CD14-positive monocyte (primary cell): Measurements from ENCODE around the gene SAP30L. TPM values are rescaled to one million over a fixed set of nuclear protein-coding genes. Genes with fewer than 3 reads are reported as not detected.

Source experiments
- DNase-seq, 3 donors: peaks; one replicate each; pipeline ENCODE4 v3.0.0-alpha.2; 2011 to 2022
- H2AFZ ChIP-seq: 2 replicates; pipeline ENCODE4 v1.6.0; 2012; ENCODE audit warnings: mild to moderate bottlenecking, low read depth, low read length, inconsistent platforms; ENCODE audit not compliant: insufficient read depth, poor library complexity, severe bottlenecking
- H3K27ac ChIP-seq, 2 donors: 1 replicate in 1 of 2; 2 replicates in 1 of 2; pipeline ENCODE4 v1.5.1; 2012 to 2013; ENCODE audit warnings: low read length in 2 of 2, control low read depth in 1 of 2, inconsistent platforms in 1 of 2, low read depth in 1 of 2, mild to moderate bottlenecking in 1 of 2
- H3K27me3 ChIP-seq, 2 donors: one replicate each; pipeline versions ENCODE4 v1.6.0 to v1.6.1; 2011 to 2013; ENCODE audit warnings: low read length in 2 of 2; ENCODE audit not compliant: control insufficient read depth in 2 of 2, insufficient read depth in 2 of 2
- H3K36me3 ChIP-seq, 2 donors: replicated peaks in 1 of 2; 1 replicate in 1 of 2; 2 replicates in 1 of 2; pipeline versions ENCODE4 v1.5.1 to v1.6.1; 2012 to 2013; ENCODE audit warnings: low read length in 2 of 2, control low read depth in 1 of 2, inconsistent platforms in 1 of 2, mild to moderate bottlenecking in 1 of 2; ENCODE audit not compliant: insufficient read depth in 2 of 2, control insufficient read depth in 1 of 2
- H3K4me1 ChIP-seq, 2 donors: 1 replicate in 1 of 2; 2 replicates in 1 of 2; pipeline versions ENCODE4 v1.5.1 to v1.6.1; 2012 to 2013; ENCODE audit warnings: low read length in 2 of 2, control low read depth in 1 of 2, inconsistent platforms in 1 of 2, mild to moderate bottlenecking in 1 of 2, moderate library complexity in 1 of 2; ENCODE audit not compliant: insufficient read depth in 2 of 2, control insufficient read depth in 1 of 2
- H3K4me2 ChIP-seq: replicated peaks from 2 replicates; pipeline ENCODE3; 2012; ENCODE audit warnings: low read length, moderate library complexity, mild to moderate bottlenecking; ENCODE audit not compliant: poor library complexity, severe bottlenecking; ENCODE audit errors: extremely low read depth
- H3K4me3 ChIP-seq, 3 experiments: fragments of 200-600 bp in 1 of 3; sonication (generic) in 1 of 3; replicated peaks in 1 of 3; 1 replicate in 2 of 3; 2 replicates in 1 of 3; pipeline ENCODE4 v1.5.1; 2011 to 2013; ENCODE audit warnings: low read length in 3 of 3, mild to moderate bottlenecking in 3 of 3, control low read depth in 2 of 3, low read depth in 2 of 3, inconsistent platforms in 1 of 3, moderate library complexity in 1 of 3
- H3K79me2 ChIP-seq: 2 replicates; pipeline ENCODE4 v1.6.0; 2012; ENCODE audit warnings: mild to moderate bottlenecking, control low read depth, inconsistent platforms, low read length, moderate library complexity; ENCODE audit not compliant: insufficient read depth
- H3K9ac ChIP-seq: 2 replicates; pipeline ENCODE4 v1.6.0; 2017; ENCODE audit warnings: low read length, mild to moderate bottlenecking; ENCODE audit not compliant: insufficient read depth, poor library complexity, severe bottlenecking
- H3K9me3 ChIP-seq, 2 donors: replicated peaks in 1 of 2; 1 replicate in 1 of 2; 2 replicates in 1 of 2; pipeline versions ENCODE4 v1.5.1 to v1.6.1; 2012 to 2013; ENCODE audit warnings: low read length in 2 of 2, control low read depth in 1 of 2; ENCODE audit not compliant: control insufficient read depth in 1 of 2, insufficient read depth in 1 of 2
- H4K20me1 ChIP-seq: 2 replicates; pipeline ENCODE4 v1.6.0; 2012; ENCODE audit warnings: mild to moderate bottlenecking, low read length, control low read depth, moderate library complexity; ENCODE audit not compliant: insufficient read depth
- H3K27ac Mint-ChIP-seq, 7 donors: one replicate each; pipeline ENCODE4 v1.8.0; 2020; ENCODE audit warnings: mild to moderate bottlenecking in 7 of 7, mixed read lengths in 7 of 7, moderate library complexity in 6 of 7, inconsistent platforms in 2 of 7
- H3K27me3 Mint-ChIP-seq, 3 donors: one replicate each; pipeline ENCODE4 v1.8.0; 2021 to 2022; ENCODE audit warnings: low read depth in 3 of 3, mild to moderate bottlenecking in 3 of 3, mixed read lengths in 3 of 3, moderate library complexity in 3 of 3, inconsistent platforms in 1 of 3
- H3K36me3 Mint-ChIP-seq, 2 donors: one replicate each; pipeline ENCODE4 v1.8.0; 2020; ENCODE audit warnings: mixed read lengths in 2 of 2, inconsistent platforms in 1 of 2, mild to moderate bottlenecking in 1 of 2
- H3K4me1 Mint-ChIP-seq: one replicate; pipeline ENCODE4 v1.8.0; 2020; ENCODE audit warnings: mild to moderate bottlenecking, mixed read lengths
- H3K4me3 Mint-ChIP-seq, 2 donors: one replicate each; pipeline ENCODE4 v1.8.0; 2020; ENCODE audit warnings: mild to moderate bottlenecking in 2 of 2, mixed read lengths in 2 of 2, moderate library complexity in 1 of 2
- H3K9me3 Mint-ChIP-seq, 7 donors: one replicate each; pipeline ENCODE4 v1.8.0; 2020 to 2022; ENCODE audit warnings: mixed read lengths in 7 of 7, mild to moderate bottlenecking in 6 of 7, moderate library complexity in 6 of 7, inconsistent platforms in 2 of 7
- WGBS: methylation state at CpG from one replicate; pipeline ENCODE4 v1.1.5; 2013; ENCODE audit warnings: missing lambda C conversion rate; ENCODE audit not compliant: insufficient coverage; 5-methylcytosine and 5-hydroxymethylcytosine counted together
- intact Hi-C, 2 donors: fragments of 100-400 bp; cut with micrococcal nuclease; formaldehyde crosslinking; loops; one replicate each; pipeline versions ENCODE4 v1.15.0 to v1.15.1; 2023
- polyA plus RNA-seq, 3 donors: library from polyadenylated mRNA; depleted of rRNA in 1 of 3; unstranded in 2 of 3; stranded (reverse) in 1 of 3; fragments of 300-500 nt in 2 of 3; fragments of >200 nt in 1 of 3; fragmentation: Illumina TruSeq in 2 of 3; gene quantifications; 1 replicate in 2 of 3; 2 replicates in 1 of 3; pipeline ENCODE4 v1.2.3, GENCODE V29; 2012 to 2021
- TF ChIP-seq, protein P1 (sequence below): fragments of 200-600 bp; IDR thresholded peaks from one replicate; pipeline ENCODE4 v1.8.0; 2022; ENCODE audit warnings: antibody characterized with exemption, mild to moderate bottlenecking

Gene SAP30L
- polyA plus RNA-seq, 3 donors, result 21.1 to 36.1 (median 29.4) TPM

- Mint-ChIP-seq H3K27me3 (peaks cover 0 to 1% (median 0%) of the 10 kb centered on the region in 3 donors), H3K9me3 (peaks cover 2 to 7% (median 4%) of the 10 kb centered on the region in 7 donors), H3K4me1 (no peaks in the 10 kb centered on the region), H3K27ac (no peak overlapping the region), H3K36me3 (peaks cover 40 to 63% of the 10 kb centered on the region in 2 donors), H3K4me3 (no peak overlapping the region)
- Histone ChIP-seq H3K4me3 (no peak overlapping the region), H3K9me3 (no peaks in the 10 kb centered on the region), H3K4me1 (no peaks in the 10 kb centered on the region), H4K20me1 (no peaks in the 10 kb centered on the region), H2AFZ (no peak overlapping the region), H3K36me3 (peaks cover 25 to 51% of the 10 kb centered on the region in 2 donors), H3K27me3 (no peaks in the 10 kb centered on the region), H3K79me2 (no peaks in the 10 kb centered on the region), H3K9ac (no peak overlapping the region), H3K27ac (no peak overlapping the region), H3K4me2 (no peak overlapping the region)
- TF ChIP-seq, protein P1, sequence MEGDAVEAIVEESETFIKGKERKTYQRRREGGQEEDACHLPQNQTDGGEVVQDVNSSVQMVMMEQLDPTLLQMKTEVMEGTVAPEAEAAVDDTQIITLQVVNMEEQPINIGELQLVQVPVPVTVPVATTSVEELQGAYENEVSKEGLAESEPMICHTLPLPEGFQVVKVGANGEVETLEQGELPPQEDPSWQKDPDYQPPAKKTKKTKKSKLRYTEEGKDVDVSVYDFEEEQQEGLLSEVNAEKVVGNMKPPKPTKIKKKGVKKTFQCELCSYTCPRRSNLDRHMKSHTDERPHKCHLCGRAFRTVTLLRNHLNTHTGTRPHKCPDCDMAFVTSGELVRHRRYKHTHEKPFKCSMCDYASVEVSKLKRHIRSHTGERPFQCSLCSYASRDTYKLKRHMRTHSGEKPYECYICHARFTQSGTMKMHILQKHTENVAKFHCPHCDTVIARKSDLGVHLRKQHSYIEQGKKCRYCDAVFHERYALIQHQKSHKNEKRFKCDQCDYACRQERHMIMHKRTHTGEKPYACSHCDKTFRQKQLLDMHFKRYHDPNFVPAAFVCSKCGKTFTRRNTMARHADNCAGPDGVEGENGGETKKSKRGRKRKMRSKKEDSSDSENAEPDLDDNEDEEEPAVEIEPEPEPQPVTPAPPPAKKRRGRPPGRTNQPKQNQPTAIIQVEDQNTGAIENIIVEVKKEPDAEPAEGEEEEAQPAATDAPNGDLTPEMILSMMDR, result no peak
- no CpG with 5 or more reads among the region's 1 CpG for WGBS
- no peak for DNase-seq
- intact Hi-C loops, result no loop called here
Observed at GRCh38 chr5:154421868-154422267, 23.9 kb upstream of the SAP30L start.

- WGBS, result 80% methylated on average over 2 of the region's 2 CpGs
- no peak overlapping the region for H3K9ac ChIP-seq
- no peaks in the 10 kb centered on the region for H3K4me1 ChIP-seq
- DNase-seq, result no peak
- TF ChIP-seq, protein P1, result no peak
- no peak overlapping the region for H2AFZ ChIP-seq
- H3K4me2 ChIP-seq, result no peak overlapping the region
- H3K36me3 Mint-ChIP-seq, result peaks cover 37 to 58% of the 10 kb centered on the region in 2 donors
- H3K4me1 Mint-ChIP-seq, result no peaks in the 10 kb centered on the region
- no peak overlapping the region for H3K27ac Mint-ChIP-seq
- H3K27me3 ChIP-seq, result no peaks in the 10 kb centered on the region
- H3K36me3 ChIP-seq, result peaks cover 22 to 46% of the 10 kb centered on the region in 2 donors
- H3K4me3 ChIP-seq, result no peak overlapping the region
- H3K4me3 Mint-ChIP-seq, result no peak overlapping the region
- intact Hi-C loops, result no loop called here
- H3K27me3 Mint-ChIP-seq, result peaks cover 0 to 1% (median 0%) of the 10 kb centered on the region in 3 donors
- no peaks in the 10 kb centered on the region for H3K79me2 ChIP-seq
- no peaks in the 10 kb centered on the region for H3K9me3 ChIP-seq
- no peaks in the 10 kb centered on the region for H4K20me1 ChIP-seq
- no peak overlapping the region for H3K27ac ChIP-seq
- peaks cover 2 to 7% (median 4%) of the 10 kb centered on the region in 7 donors for H3K9me3 Mint-ChIP-seq
Observed at GRCh38 chr5:154422298-154422697, 23.5 kb upstream of the SAP30L start.
